ENCODE measurements around the gene ABTB2.

ABTB2 gene

DNA sequence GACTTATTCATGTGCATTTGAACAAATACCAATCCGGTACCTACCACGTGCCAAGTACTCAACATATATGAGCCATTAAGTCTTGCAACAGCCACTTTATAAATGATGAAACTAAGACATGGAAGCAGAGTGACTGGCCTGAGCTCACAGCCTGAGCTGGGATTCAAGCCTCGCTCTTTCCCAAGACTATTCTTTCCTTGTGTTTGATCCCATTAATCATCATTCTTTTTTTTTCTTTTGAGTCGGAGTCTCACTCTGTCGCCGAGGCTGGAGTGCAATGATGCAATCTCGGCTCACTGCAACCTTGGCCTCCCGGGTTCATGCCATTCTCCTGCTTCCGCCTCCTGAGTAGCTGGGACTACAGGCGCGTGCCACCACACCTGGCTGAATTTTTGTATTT, 119.3 kb downstream of the ABTB2 start:
- no peak for TF ChIP-seq CTCF (IDR thresholded peaks at IDR 0.05; ENCODE audit: control extremely low read depth, extremely low read depth, low read depth, missing control alignments)
- no peak for DNase-seq (ENCODE audit: extremely low spot score)
- POLR2A ChIA-PET = interaction anchor here (0.5 kb wide), 1 partner anchor 9 kb away, joined by 5 read pairs; no protein-coding TSS in a partner anchor
- CTCF ChIA-PET = interaction anchor here (1.2 to 4.9 kb wide), 5 partner anchors 12 to 253 kb away, joined by 3 to 27 read pairs (median 4); no protein-coding TSS in a partner anchor

- no peak for DNase-seq (ENCODE audit: extremely low spot score)
- POLR2A ChIA-PET = no interaction called here
- CTCF ChIA-PET = interaction anchor here (1.1 to 4.9 kb wide), 3 partner anchors 14 to 62 kb away, joined by 3 to 27 read pairs (median 13); no protein-coding TSS in a partner anchor
- TF ChIP-seq CTCF (IDR thresholded peaks at IDR 0.05; ENCODE audit: control extremely low read depth, extremely low read depth, low read depth, missing control alignments) = no peak
Measured at GRCh38 chr11:34236572-34236971, 121.2 kb downstream of the ABTB2 start.

GRCh38 chr11:34235591-34236071, 122.2 kb downstream of the ABTB2 start:
- ChIA-PET POLR2A (no interaction called here), CTCF (interaction anchor here (1.1 to 2.7 kb wide), 4 partner anchors 10 to 239 kb away, joined by 3 to 13 read pairs (median 5); no protein-coding TSS in a partner anchor)
- no peak for TF ChIP-seq CTCF (IDR thresholded peaks at IDR 0.05; ENCODE audit: control extremely low read depth, extremely low read depth, low read depth, missing control alignments)
- no peak for DNase-seq (ENCODE audit: extremely low spot score)

GRCh38 chr11:34235189-34235588, 122.6 kb downstream of the ABTB2 start:
- ChIA-PET CTCF (interaction anchor here (1.7 to 2.7 kb wide), 3 partner anchors 9 to 239 kb away, joined by 5 to 13 read pairs (median 5); no protein-coding TSS in a partner anchor), POLR2A (no interaction called here)
- DNase-seq (ENCODE audit: extremely low spot score) = no peak
- no peak for TF ChIP-seq CTCF (IDR thresholded peaks at IDR 0.05; ENCODE audit: control extremely low read depth, extremely low read depth, low read depth, missing control alignments)

GRCh38 chr11:34234086-34234740, 123.6 kb downstream of the ABTB2 start:
- CTCF ChIA-PET = interaction anchor here (0.6 to 1.9 kb wide), 5 partner anchors 8 to 238 kb away, joined by 3 to 5 read pairs (median 4); no protein-coding TSS in a partner anchor
- DNase-seq (ENCODE audit: extremely low spot score) = peak; percentile 68
- no peak for TF ChIP-seq CTCF (IDR thresholded peaks at IDR 0.05; ENCODE audit: control extremely low read depth, extremely low read depth, low read depth, missing control alignments)
- POLR2A ChIA-PET = interaction anchor here (1.0 kb wide), 2 partner anchors 15 to 124 kb away, joined by 5 read pairs; partner anchors contain the start of gene ABTB2

DNA sequence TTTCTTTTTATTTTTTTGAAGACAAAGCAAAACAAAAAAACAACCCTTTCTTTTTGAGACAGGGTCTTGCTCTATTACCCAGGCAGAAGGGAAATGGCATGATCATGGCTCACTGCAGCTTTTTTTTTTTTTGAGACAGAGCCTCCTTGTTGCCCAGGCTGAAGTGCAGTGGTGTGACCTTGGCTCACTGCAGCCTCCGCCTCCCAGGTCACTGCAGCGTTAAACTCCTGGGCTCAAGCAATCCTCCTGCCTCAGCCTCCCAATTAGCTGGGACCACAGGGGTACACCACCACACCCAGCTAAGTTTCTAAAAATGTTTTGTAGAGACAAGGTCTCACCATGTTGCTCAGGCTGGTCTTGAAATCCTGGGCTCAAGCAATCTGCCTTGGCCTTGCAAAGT, 124.6 kb downstream of the ABTB2 start:
- no peak for TF ChIP-seq CTCF (IDR thresholded peaks at IDR 0.05; ENCODE audit: control extremely low read depth, extremely low read depth, low read depth, missing control alignments)
- no peak for DNase-seq (ENCODE audit: extremely low spot score)
- CTCF ChIA-PET = interaction anchor here (0.9 to 1.0 kb wide), 2 partner anchors 10 to 59 kb away, joined by 4 read pairs; no protein-coding TSS in a partner anchor
- POLR2A ChIA-PET = no interaction called here
